Measurements from ENCODE around the gene ERC2.

GRCh38 chr3:55702822-55703221 lies 765.4 kb downstream of the ERC2 start:
- TF ChIP-seq REPIN1 (CRISPR knock-in tag; IDR thresholded peaks at IDR 0.05; ENCODE audit: borderline replicate concordance, low read depth) = no peak
- no peak for TF ChIP-seq FOXA1 (IDR thresholded peaks at IDR 0.05)
- no peak for TF ChIP-seq FOXA1 (CRISPR knock-in tag; IDR thresholded peaks at IDR 0.05)
- TF ChIP-seq NFIB (CRISPR knock-in tag; IDR thresholded peaks at IDR 0.05; ENCODE audit: borderline replicate concordance) = no peak
- no peak for TF ChIP-seq ATAD3A (CRISPR knock-in tag; IDR thresholded peaks at IDR 0.05)
- TF ChIP-seq RAD21 (CRISPR knock-in tag; IDR thresholded peaks at IDR 0.05) = no peak
- TF ChIP-seq CHD4 (IDR thresholded peaks at IDR 0.05; ENCODE audit: borderline replicate concordance, low read length) = no peak
- TF ChIP-seq, protein P1, sequence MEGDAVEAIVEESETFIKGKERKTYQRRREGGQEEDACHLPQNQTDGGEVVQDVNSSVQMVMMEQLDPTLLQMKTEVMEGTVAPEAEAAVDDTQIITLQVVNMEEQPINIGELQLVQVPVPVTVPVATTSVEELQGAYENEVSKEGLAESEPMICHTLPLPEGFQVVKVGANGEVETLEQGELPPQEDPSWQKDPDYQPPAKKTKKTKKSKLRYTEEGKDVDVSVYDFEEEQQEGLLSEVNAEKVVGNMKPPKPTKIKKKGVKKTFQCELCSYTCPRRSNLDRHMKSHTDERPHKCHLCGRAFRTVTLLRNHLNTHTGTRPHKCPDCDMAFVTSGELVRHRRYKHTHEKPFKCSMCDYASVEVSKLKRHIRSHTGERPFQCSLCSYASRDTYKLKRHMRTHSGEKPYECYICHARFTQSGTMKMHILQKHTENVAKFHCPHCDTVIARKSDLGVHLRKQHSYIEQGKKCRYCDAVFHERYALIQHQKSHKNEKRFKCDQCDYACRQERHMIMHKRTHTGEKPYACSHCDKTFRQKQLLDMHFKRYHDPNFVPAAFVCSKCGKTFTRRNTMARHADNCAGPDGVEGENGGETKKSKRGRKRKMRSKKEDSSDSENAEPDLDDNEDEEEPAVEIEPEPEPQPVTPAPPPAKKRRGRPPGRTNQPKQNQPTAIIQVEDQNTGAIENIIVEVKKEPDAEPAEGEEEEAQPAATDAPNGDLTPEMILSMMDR (CRISPR knock-in tag; IDR thresholded peaks at IDR 0.05) = no peak
